Neutrophil (primary cell): ENCODE results near the gene GDPD5.

ENCODE experiments used
- H3K27ac ChIP-seq: fragments of 200-600 bp; sonication (generic); 2 replicates; pipeline ENCODE4 v1.5.1; 2016; ENCODE audit warnings: mild to moderate bottlenecking, moderate library complexity
- H3K27me3 ChIP-seq: fragments of 200-600 bp; sonication (generic); 2 replicates; pipeline ENCODE4 v1.6.0; 2016; ENCODE audit warnings: mild to moderate bottlenecking
- H3K36me3 ChIP-seq: fragments of 200-600 bp; sonication (generic); 2 replicates; pipeline ENCODE4 v1.5.1; 2017
- H3K4me1 ChIP-seq, 2 experiments: fragments of 200-600 bp in 1 of 2; sonication (generic) in 1 of 2; 1 replicate in 1 of 2; 2 replicates in 1 of 2; pipeline versions ENCODE4 v1.5.1 to v1.6.1; 2013 to 2016; ENCODE audit warnings: low read depth in 1 of 2, low read length in 1 of 2, mild to moderate bottlenecking in 1 of 2, moderate library complexity in 1 of 2; ENCODE audit not compliant: control insufficient read depth in 1 of 2, insufficient read depth in 1 of 2
- H3K4me3 ChIP-seq, 2 experiments: fragments of 200-600 bp in 1 of 2; sonication (generic) in 1 of 2; 1 replicate in 1 of 2; 2 replicates in 1 of 2; pipeline ENCODE4 v1.5.1; 2013 to 2016; ENCODE audit warnings: low read depth in 1 of 2, low read length in 1 of 2, mild to moderate bottlenecking in 1 of 2, moderate library complexity in 1 of 2
- H3K9me3 ChIP-seq: fragments of 200-600 bp; sonication (generic); 2 replicates; pipeline ENCODE4 v1.5.1; 2016
- CTCF ChIP-seq: fragments of 200-600 bp; sonication (generic); IDR thresholded peaks from 2 replicates; pipeline ENCODE4 v1.5.1; 2016; ENCODE audit warnings: antibody characterized with exemption

GDPD5 gene

GRCh38 chr11:75525433-75526191, at the start of gene GDPD5:
TSS of gene GDPD5 (minus strand) at chr11:75525941. CDS start at chr11:75477735, 48,206 bp downstream.
- H3K36me3 ChIP-seq = no peaks in the 10 kb centered on the region
- no peaks in the 10 kb centered on the region for H3K9me3 ChIP-seq
- H3K27ac ChIP-seq = no peak within 1 kb of the TSS
- H3K4me1 ChIP-seq = peaks cover 9 to 17% of the 10 kb centered on the region in 2 experiments
- peak; percentile 46 for TF ChIP-seq CTCF
- H3K27me3 ChIP-seq = peaks cover 85% of the 10 kb centered on the region
- H3K4me3 ChIP-seq = peak within 1 kb of the TSS; percentile 49 to 55

- Histone ChIP-seq H3K4me3 (no peak overlapping the region), H3K27me3 (peaks cover 20% of the 10 kb centered on the region), H3K27ac (no peak overlapping the region), H3K4me1 (no peaks in the 10 kb centered on the region), H3K36me3 (no peaks in the 10 kb centered on the region), H3K9me3 (no peaks in the 10 kb centered on the region)
- TF ChIP-seq CTCF = no peak
Observed at GRCh38 chr11:75574698-75575602, 49.2 kb upstream of the GDPD5 start.

- no peaks in the 10 kb centered on the region for H3K9me3 ChIP-seq
- no peak for TF ChIP-seq CTCF
- no peak overlapping the region for H3K4me3 ChIP-seq
- no peaks in the 10 kb centered on the region for H3K4me1 ChIP-seq
- peaks cover 6% of the 10 kb centered on the region for H3K27me3 ChIP-seq
- H3K36me3 ChIP-seq = no peaks in the 10 kb centered on the region
- H3K27ac ChIP-seq = no peak overlapping the region
Observed at GRCh38 chr11:75572744-75573143, 47.0 kb upstream of the GDPD5 start.

GRCh38 chr11:75571625-75572024, 45.9 kb upstream of the GDPD5 start:
- Histone ChIP-seq H3K27me3 (peaks cover 6% of the 10 kb centered on the region), H3K9me3 (no peaks in the 10 kb centered on the region), H3K27ac (no peak overlapping the region), H3K36me3 (no peaks in the 10 kb centered on the region), H3K4me3 (no peak overlapping the region), H3K4me1 (no peaks in the 10 kb centered on the region)
- no peak for TF ChIP-seq CTCF

GRCh38 chr11:75570559-75571139, 44.9 kb upstream of the GDPD5 start:
- no peaks in the 10 kb centered on the region for H3K9me3 ChIP-seq
- H3K36me3 ChIP-seq = no peaks in the 10 kb centered on the region
- no peak overlapping the region for H3K4me3 ChIP-seq
- no peak for TF ChIP-seq CTCF
- H3K27me3 ChIP-seq = no peaks in the 10 kb centered on the region
- H3K27ac ChIP-seq = no peak overlapping the region
- H3K4me1 ChIP-seq = no peaks in the 10 kb centered on the region
